ENCODE data around the gene COX15.
A peak's percentile ranks its signal among the peaks of the same experiment; 100 is the strongest.
"Not testable (repeated sequence)": the region's sequence is repeated elsewhere in the genome, so short reads cannot be mapped to it uniquely, and the experiment has no call there.

The COX15 gene

DNA sequence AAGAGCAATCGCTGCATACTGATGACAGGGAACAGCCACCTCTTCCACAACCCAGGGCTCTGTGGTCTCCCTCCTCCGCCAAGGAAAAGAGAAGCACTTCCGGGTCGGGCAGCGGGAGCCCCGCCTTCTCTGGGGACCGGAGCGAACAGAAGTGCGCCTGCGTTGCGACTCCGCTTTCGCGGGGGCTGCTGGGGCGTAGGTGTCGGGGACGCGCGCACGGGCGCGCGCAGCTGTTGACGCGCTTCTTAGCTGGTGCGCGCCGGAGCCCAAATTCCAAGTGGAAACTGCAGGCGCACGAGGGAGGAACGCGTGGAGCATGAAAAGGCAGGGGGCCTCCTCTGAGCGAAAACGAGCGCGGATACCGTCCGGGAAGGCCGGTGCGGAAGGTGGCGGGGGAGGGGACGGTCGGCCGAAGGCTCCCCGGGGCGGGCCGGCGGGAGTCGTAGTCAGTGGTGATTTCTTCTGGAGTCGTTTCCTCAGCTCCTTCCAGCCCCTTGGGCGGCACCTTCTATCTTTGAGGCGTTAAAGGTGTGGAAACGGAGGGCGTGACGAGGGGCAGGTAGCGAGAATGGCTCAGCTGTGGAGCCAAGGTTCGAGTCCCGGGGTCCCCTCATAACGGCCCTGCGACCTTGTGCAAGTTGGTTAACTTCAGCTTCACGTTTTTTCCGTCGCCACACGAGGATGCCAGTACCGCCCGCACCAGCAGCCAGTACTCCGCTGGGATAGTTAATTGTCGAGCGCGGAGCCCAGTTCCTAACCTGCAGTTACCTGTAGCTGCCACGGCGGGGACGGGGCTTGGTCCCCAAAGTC, at the start of gene COX15, which contains the start of gene CUTC:
Gene COX15, minus strand, starts transcription at position 95 of the 810 bp plus-strand sequence. Its CDS starts 78 bp downstream, at position 17.
Gene CUTC, plus strand, starts transcription at position 202 of the 810 bp plus-strand sequence. Its CDS starts 115 bp downstream, at position 317.
- peak; percentile 97 for DNase-seq (ENCODE audit: low spot score)

DNA sequence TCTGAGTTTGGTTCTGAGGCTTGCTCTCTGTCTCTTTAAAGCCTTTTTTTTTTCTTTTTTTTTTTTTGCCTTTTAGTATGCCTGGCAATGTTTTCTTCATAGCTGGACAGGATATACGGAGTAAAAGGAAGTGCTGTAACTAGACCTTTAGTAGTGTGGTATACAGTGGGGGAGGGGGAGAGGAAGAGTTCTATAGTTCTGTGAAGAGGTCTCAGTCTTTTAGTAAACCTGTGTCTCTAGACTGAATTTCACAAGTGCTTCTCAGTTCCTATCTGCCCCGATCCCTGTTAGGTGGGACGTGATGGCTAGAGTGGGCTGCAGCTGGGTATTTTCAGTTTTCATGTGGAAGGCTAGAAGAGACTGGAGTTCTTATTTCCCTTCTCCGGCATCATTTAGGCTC, 47.4 kb upstream of the COX15 start:
- no peak for DNase-seq (ENCODE audit: low spot score)

DNA sequence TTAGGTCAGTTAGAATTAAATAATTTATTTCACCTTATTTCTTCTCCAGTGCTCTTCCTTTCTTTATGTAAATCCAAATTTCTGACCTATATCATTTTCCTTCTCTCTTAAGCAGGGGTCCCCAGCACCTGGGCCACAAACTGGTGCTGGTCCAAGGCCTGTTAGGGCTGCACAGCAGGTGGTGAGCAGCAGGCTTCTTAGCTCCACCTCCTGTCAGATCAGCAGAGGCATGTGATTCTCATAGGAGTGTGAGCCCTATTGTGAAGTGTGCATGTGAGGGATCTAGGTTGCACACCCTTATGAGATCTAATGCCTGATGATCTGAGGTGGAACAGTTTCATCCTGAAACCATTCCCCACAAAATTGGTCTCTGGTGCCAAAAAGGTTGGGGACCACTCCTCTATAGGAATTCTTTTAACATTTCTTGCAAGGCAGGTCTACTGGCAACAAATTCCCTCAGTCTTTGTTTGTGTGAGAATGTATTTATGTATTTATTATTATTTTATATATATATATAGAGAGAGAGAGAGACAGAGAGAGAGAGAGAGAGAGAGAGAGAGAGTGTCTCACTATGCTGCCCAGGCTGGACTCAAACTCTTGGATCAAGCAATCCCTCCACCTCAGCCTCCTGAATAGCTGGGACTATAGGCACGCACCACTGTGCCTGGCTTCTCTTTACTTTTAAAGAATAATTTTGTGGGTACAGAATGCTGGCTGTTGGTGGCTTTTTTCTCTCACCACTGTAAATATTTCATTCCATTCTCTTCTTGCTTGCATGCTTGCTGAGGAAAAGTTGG, 46.2 kb upstream of the COX15 start:
- DNase-seq (ENCODE audit: low spot score) = no peak

DNA sequence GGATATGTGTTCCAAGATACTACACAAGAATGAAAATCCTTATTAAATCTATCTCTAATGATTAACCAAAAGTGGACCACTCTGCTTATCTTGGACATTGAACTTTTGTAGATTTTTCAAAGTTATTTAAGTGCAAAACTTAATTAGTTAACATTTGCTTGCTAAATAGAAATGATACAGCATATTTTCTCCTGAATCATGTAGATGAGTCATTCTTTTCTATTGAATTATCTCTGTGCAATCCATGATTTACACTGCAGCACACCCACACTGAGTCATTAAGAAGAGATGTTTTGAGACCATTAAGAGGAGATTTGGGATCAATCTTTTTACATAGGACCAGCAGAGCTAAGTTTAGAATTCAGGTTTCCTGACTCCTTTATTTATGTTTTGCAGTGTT, 43.9 kb upstream of the COX15 start:
- no peak for DNase-seq (ENCODE audit: low spot score)

DNA sequence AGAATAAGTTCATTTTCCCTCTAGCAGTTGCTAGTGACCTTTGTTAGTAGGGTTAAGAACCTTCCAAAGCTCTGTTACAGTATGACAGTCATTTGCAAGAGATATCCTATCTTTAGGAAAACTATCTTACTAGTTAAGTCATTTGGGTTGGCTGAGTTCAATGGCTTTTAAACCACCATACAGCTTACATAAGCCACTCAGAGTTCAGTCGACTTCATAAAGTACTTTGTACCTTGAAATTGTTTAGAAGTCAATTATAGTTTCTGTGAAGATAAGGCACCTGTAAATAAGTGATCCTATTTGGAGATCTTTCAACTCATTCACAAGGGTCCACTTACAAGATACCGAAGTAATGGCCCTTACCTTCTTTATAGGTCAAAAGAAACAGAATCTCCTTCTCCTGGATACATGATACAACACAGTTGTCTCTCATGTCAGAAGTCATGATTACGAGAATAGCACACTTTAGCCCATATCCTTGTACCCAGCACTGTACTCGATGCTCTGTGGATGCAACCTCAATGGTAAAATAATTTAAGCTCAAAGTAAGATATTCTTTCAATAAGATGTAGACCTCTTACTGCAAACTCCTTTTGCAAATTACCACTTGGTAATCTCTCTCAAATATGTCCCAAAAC, 38.6 kb upstream of the COX15 start:
- DNase-seq (ENCODE audit: low spot score) = no peak

DNA sequence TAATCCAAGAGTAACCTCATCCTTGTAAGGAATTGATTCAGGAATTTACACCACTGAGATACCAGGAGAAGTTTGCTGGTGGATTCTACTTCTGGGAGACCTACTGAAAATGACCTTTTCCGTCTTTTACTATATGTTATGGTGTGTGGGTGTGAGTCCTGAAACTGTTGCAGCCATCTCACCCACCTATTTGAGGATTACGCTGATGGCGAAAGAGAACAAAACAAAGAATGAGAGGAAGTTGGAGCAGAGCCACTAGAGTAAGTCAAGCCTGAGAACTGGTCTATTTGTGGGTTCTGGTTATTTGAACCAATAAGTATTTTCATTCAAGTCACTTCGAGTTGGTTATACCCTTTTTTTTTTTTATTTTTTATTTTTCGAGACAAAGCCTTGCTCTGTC, 37.8 kb upstream of the COX15 start:
- DNase-seq (ENCODE audit: low spot score) = no peak

DNA sequence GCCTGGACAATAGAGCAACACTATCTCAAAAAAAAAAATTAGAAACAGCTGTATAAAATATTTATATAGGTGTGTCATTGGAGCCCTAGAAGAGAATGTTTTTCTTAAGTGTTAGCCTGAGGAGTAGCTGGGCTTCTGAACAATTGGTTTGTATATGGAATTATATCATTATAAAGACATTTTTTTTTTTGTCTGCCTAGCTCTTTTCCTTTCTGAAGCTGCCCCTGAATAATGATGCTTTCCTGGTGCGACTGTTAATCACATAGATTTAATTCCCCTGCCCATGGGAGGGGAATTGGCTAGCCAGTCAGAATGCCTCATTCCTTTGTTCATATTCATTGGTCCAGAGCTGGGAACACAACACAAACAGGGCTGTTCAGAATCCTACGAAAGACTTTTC, 36.6 kb upstream of the COX15 start:
- DNase-seq (ENCODE audit: low spot score) = no peak

DNA sequence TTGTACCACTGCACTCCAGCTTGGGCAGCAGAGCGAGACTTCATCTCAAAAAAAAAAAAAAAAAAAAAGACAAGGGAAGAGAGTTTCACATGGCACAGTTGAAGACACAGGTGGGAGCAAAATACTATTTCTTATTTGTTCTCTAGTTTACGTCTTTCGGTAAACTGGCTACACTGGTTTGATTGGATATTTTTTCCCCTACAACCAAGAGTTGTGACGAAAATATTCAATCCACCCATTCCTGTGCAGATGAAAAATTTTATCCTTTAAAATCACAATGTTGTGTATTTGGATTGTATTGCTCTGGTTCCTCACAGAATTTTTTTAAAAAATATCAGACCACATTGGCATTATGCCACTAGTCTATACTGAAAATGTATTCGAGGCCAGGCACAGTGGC, 36.0 kb upstream of the COX15 start:
- no peak for DNase-seq (ENCODE audit: low spot score)

DNA sequence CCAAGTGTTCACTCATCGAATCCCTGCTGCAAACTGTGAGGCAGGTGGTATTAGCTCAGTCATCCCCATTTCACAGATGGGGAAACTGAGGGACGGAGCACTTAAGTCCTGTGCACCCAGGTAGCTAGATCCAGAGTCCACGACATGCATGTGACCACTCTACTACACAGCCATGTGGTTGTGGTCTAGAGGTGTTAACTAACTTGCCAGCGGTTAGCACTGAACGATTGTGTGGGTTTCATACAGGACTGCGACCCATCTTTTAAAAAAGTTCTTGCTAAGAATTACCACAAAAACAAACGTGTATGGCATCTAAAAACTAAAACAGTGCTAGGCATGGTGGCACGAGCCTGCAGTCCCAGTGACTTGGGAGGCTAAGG, 34.4 kb upstream of the COX15 start:
- no peak for DNase-seq (ENCODE audit: low spot score)

DNA sequence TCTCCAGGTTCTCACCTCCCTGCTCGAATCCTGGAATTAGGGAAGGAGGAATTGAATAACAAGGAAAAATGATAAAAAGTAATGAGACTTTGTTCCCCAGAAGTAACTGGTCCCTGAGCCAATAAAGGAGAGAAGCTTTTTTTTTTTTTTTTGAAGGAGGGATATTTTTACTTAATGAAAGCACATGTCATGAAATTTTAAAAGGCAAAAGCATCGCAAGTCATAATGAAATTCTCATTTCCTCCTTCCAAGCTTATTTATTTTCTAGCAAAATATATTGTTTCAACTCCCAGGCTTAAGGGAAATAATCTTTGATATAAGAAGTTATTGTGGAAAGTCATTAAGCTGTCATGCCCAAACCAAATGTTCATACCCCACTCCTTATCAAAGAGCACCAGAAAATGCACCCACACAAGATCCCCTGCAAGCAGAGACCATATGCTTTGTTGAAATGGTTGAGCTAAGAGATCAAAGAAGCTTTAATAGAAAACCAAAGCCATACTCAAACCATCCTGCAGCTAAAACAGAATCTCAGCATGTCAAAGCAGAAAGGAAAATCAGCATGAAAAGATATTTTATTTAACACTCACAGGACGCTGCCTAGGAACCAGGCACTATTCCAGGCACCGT, 33.9 kb upstream of the COX15 start:
- DNase-seq (ENCODE audit: low spot score) = no peak

DNA sequence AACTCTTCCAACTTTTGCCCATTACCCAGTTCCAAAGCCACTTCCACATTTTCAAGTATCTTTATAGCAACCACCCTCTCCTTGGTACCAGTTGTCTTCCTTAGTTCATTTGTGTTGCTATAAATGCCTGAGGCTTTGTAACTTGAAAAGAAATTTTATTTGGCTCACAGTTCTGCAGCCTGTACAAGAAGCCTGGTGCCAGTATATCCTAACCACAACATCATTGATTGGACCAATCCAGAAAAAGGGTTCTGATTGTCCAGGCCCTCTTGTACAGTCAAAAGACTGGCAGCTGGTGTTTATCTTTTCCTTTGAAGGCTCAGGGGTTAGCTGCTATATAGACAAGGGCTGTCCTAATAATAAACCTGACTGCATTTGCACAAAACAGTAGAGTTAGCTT, 29.4 kb upstream of the COX15 start:
- DNase-seq (ENCODE audit: low spot score) = no peak

DNA sequence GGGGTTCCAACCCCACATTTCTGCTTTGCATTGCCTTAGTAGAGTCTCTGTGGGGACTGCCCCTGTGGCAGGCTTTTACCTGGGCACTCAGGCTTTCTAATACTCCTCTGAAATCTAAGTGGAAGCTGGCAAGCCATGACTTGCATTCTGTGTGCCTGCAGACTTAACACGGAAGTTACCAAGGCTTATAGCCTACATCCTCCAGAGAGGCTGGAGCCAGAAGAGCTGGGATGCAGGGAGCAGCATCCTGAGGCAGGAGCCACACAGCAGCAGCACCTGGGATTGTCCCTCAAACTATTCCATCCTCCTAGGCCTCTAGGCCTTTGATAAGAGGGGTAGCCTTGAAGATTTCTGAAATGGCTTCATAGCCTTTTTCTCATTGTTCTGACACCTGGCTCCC, 28.4 kb upstream of the COX15 start:
- DNase-seq (ENCODE audit: low spot score) = no peak

DNA sequence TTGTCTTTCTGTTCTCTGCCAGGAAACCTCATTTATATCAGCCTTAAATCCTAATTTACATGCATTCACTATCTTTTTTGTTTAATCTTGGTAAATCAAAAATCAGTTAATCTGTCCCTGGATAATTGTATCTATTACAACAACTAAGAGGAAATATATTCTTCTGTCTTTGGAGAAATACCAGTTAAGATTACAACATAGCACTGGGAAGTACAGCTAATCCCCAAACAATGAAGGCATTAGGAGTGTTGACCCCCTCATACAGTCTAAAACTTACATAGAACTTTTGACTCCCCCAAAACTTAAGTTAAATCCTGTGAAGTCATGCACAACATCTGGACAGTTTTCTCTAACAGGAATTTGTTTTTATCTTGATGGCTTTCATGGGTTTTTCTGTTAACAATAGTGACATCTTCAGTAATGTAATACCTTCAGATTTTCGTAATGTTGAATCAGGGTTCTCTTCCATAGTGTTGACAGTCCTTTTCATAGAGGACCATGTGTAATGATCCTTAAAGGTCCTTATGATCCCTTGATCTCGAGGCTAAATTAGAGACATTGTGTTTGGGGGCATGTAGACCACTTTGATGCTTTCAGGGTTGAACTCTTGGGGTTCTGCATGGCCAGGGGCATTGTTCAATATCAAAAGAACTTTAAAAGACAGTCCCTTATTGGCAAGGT, 26.4 kb upstream of the COX15 start:
- DNase-seq (ENCODE audit: low spot score) = no peak

DNA sequence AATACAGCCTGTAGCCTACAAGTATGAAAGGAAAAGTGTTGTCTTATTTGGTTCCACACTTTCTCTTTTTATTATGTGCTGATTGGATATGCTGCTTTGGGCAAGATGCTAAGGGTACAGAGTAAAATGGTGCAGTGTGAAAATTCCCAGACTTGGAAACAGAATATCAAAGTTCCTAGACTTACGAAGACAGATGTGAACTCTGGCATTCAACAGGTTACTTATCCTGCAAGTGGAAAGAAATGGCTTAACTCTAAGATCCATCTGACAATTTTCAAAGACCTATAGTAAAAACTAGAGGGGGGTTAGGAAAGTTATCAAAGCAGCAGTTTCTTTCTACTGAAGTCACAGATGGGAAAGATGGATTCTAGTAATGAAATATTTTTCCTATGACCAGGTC, 24.2 kb upstream of the COX15 start:
- no peak for DNase-seq (ENCODE audit: low spot score)

DNA sequence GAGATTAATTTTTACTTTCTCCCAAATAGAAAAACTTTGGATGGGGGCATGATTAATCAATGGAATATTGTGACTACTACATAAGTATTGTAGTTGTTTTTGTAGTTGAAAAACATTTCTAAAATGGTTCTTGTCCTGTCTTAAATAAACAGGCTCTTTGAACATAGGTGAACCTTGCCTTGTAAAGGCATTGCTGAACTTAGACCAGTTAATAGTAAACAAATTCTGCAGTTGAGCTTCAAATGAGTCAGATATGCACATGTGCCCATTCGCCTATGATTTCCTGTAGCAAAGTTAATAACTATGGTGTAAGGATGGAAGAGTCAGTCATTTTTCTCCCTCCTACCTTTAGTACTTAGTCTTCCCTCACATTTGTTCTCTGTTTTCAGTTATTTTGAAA, 22.7 kb upstream of the COX15 start:
- DNase-seq (ENCODE audit: low spot score) = no peak

DNA sequence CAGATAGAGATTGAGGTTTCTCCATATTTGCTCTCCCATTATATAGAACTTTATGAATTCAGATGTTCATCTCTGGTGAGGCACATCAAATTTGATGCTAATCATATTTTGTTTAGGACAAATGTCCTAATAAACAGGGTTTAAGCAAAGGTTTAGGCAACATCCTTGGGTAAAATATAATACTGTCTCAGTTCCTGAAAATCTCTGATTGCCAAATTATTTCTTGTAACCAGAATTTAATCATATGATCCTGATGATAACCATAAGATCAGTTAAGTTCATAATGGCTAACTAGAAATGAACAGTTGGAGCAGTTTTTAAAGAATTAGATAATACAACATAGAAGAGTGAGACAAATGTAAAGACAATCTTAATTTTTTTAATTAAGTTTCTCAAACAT, 18.7 kb upstream of the COX15 start:
- no peak for DNase-seq (ENCODE audit: low spot score)

DNA sequence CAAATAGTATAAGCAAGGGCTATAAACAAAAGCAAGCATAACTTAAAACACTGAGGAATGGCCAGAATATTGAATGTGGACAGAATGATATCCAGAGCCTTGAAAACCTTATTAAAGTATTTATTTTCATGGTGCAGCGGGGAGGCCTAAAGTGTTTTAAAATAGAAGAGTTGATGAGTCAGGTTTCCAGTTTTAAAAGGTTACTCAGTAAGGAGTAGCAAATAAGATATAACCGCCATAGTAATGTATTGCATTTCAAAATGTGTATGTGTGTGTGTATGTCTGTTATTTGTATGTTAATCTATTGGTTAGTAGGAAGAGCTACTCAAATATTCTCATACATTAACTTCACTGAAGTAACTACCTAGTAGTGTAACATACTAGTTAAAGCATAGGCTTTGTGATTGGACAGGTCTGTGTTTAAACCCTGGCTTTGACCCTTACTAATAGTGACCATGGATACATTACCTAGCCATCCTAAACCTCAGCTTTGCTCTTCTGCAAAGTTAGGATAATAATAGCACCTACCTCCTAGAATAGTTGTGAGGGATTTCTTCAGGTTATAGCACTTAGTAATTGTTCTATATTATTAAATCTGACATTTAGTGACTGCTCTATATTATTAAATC, 17.0 kb upstream of the COX15 start:
- no peak for DNase-seq (ENCODE audit: low spot score)

DNA sequence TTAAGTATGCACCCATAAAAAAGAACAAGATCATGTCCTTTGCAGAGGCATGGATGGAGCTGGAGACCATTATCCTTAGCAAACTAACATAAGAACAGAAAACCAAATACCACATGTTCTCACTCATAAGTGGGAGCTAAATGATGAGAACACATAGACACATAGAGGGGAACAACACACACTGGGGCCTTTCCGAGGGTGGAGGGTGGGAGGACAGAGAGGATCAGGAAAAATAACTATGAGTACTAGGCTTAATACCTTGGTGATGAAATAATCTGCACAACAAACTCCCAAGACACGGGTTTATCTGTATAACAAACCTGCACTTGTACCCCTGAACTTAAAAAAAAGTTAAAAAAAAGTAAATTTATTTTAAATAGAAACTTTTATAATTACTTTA, 14.2 kb upstream of the COX15 start:
- not testable (repeated sequence) for DNase-seq (ENCODE audit: low spot score)

DNA sequence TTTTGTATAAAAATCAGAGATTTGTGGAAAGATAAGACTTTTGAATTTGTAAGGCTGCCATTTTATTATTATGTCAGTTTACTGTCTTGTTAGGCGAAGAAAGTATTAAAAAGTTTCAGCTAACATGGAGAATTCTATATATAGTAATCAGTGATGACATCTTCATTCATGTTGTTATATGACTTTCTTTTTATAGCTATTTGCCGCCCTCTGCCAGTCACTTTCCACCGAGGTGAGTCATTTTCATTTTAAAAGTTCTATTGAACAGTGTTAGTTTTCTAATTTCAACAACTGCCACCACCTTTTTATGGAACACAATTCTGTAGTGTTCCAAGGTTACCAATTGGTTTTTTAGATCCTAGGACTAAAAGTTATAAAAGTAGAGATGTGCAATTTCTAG, 11.9 kb upstream of the COX15 start:
- no peak for DNase-seq (ENCODE audit: low spot score)

DNA sequence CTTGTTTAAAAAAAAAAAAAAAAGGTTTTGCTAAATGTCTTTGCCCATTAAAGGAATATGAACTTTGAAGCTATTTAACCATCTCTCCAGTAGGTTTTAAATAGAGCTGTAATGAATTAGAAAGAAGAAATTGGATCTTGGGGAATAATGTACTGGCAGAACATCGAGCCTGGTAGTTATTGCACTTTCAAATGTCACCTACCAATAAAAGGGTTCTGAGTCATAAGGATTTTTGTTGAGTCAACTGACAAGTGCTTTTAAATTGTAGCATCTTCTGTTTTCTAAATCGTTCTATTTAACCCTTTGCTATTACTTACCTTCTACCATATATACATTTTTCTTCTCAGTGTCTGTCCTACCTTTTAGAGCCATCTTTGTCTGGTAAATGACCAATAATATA, 10.8 kb upstream of the COX15 start:
- no peak for DNase-seq (ENCODE audit: low spot score)

DNA sequence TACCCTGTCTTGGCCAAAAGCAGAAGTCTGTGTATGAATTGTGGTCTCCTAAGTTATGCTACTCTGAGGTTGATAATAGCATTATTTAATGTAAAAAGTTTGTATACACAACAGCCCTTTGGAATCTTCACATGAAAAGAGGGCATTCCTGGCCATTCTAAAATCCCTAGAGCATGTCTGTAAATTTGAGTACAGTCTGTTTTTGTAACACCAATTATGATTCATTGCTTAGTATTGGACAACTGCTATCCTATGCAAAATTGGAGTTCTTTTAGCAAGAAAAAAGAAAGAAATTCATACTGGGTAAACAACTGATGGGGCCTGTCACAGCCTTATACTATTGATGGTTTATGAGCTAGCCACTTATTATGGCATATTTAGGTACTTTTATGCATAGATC, 10.3 kb upstream of the COX15 start:
- no peak for DNase-seq (ENCODE audit: low spot score)

All from pons (tissue), 1 donor.